IMR-90 (cell line): ENCODE data around the gene DYRK1B. TPM values are rescaled to one million over a fixed set of nuclear protein-coding genes. Genes with fewer than 3 reads are reported as not detected.

ENCODE experiments used
- ATAC-seq: fragments of 200-7000 bp; cut with Tn5 transposase; 2 replicates; pipeline ENCODE4 v1.9.1; 2020; ENCODE audit warnings: low read depth, mild to moderate bottlenecking, moderate library complexity
- BruUV-seq: library from RNA; stranded (reverse); fragments of 400-500 nt; replicated peaks from 2 replicates; lab custom pipeline; 2021; lab: Mats Ljungman, UMichigan
- CTCF ChIA-PET: fragments of 300-600 bp; formaldehyde crosslinking; extraction: SDS; loops from one replicate; lab custom pipeline; 2021; ENCODE audit warnings: antibody characterized with exemption; lab: Yijun Ruan, JAX
- POLR2A ChIA-PET: fragments of 300-600 bp; sonication (Branson Sonifier 250); formaldehyde crosslinking; loops from one replicate; lab custom pipeline; 2022; ENCODE audit warnings: antibody characterized with exemption; ENCODE audit not compliant: unreplicated experiment; lab: Charles Lee
- DNase-seq: peaks from one replicate; pipeline ENCODE4 v3.0.0; 2013
- H2AFZ ChIP-seq: replicated peaks from 2 replicates; pipeline ENCODE3; 2013; ENCODE audit warnings: low read length, mild to moderate bottlenecking; ENCODE audit not compliant: poor library complexity
- H2AK5ac ChIP-seq: 2 replicates; pipeline ENCODE4 v1.6.1; 2013; ENCODE audit warnings: low read depth, low read length, inconsistent platforms
- H2AK9ac ChIP-seq: replicated peaks from 2 replicates; pipeline ENCODE3; 2013; ENCODE audit warnings: mild to moderate bottlenecking, low read depth, low read length, moderate library complexity; ENCODE audit not compliant: poor library complexity
- H2BK120ac ChIP-seq: 2 replicates; pipeline ENCODE4 v1.6.1; 2013; ENCODE audit warnings: low read depth, low read length, inconsistent platforms
- H2BK15ac ChIP-seq: 3 replicates; pipeline ENCODE4 v1.6.1; 2013; ENCODE audit warnings: low read depth, low read length, inconsistent platforms
- H2BK20ac ChIP-seq: 2 replicates; pipeline ENCODE4 v1.6.1; 2013; ENCODE audit warnings: low read depth, mild to moderate bottlenecking, inconsistent platforms, low read length, moderate library complexity
- H2BK5ac ChIP-seq: 2 replicates; pipeline ENCODE4 v1.6.1; 2013; ENCODE audit warnings: mild to moderate bottlenecking, low read depth, low read length, inconsistent platforms; ENCODE audit not compliant: poor library complexity, severe bottlenecking
- H3K14ac ChIP-seq: replicated peaks from 2 replicates; pipeline ENCODE4 v1.6.1; 2013; ENCODE audit warnings: low read depth, low read length, inconsistent platforms
- H3K18ac ChIP-seq: 2 replicates; pipeline ENCODE4 v1.6.1; 2013; ENCODE audit warnings: low read depth, low read length, control low read depth
- H3K23ac ChIP-seq: 2 replicates; pipeline ENCODE4 v1.6.1; 2013; ENCODE audit warnings: low read depth, low read length, inconsistent platforms
- H3K27ac ChIP-seq: 2 replicates; pipeline ENCODE4 v1.5.1; 2013; ENCODE audit warnings: mild to moderate bottlenecking, control low read depth, low read length; ENCODE audit not compliant: insufficient read depth
- H3K27me3 ChIP-seq: 2 replicates; pipeline ENCODE4 v1.6.1; 2013; ENCODE audit warnings: low read length; ENCODE audit not compliant: control insufficient read depth, insufficient read depth
- H3K36me3 ChIP-seq: 2 replicates; pipeline ENCODE4 v1.6.1; 2013; ENCODE audit warnings: low read length, mixed read lengths; ENCODE audit not compliant: control insufficient read depth, insufficient read depth
- H3K4ac ChIP-seq: 2 replicates; pipeline ENCODE4 v1.6.1; 2013; ENCODE audit warnings: low read depth, low read length, inconsistent platforms
- H3K4me1 ChIP-seq: 2 replicates; pipeline ENCODE4 v1.6.1; 2013; ENCODE audit warnings: low read length, mixed read lengths; ENCODE audit not compliant: control insufficient read depth, insufficient read depth
- H3K4me2 ChIP-seq: 2 replicates; pipeline ENCODE4 v1.6.1; 2013; ENCODE audit warnings: low read depth, mild to moderate bottlenecking, control low read depth, low read length, moderate library complexity
- H3K4me3 ChIP-seq: 2 replicates; pipeline ENCODE4 v1.5.1; 2013; ENCODE audit warnings: low read depth, mild to moderate bottlenecking, control low read depth, low read length, moderate library complexity; ENCODE audit not compliant: insufficient read depth
- H3K56ac ChIP-seq: 2 replicates; pipeline ENCODE4 v1.6.1; 2013; ENCODE audit warnings: low read length, inconsistent platforms; ENCODE audit not compliant: insufficient read depth; ENCODE audit errors: extremely low read depth
- H3K79me1 ChIP-seq, 2 experiments: 2 replicates each; pipeline ENCODE4 v1.6.1; 2013; ENCODE audit warnings: low read length in 2 of 2, inconsistent platforms in 1 of 2, low read depth in 1 of 2
- H3K9ac ChIP-seq: 2 replicates; pipeline ENCODE4 v1.6.1; 2013; ENCODE audit warnings: low read depth, low read length, control low read depth
- H3K9me1 ChIP-seq: 2 replicates; pipeline ENCODE4 v1.6.1; 2013; ENCODE audit warnings: low read length, inconsistent platforms; ENCODE audit not compliant: insufficient read depth
- H3K9me3 ChIP-seq: 2 replicates; pipeline ENCODE4 v1.6.1; 2013; ENCODE audit warnings: low read length; ENCODE audit not compliant: control insufficient read depth, insufficient read depth
- H4K20me1 ChIP-seq: 2 replicates; pipeline ENCODE4 v1.6.1; 2013; ENCODE audit warnings: low read length, inconsistent platforms; ENCODE audit not compliant: insufficient read depth
- H4K5ac ChIP-seq: 2 replicates; pipeline ENCODE4 v1.6.1; 2013; ENCODE audit warnings: mild to moderate bottlenecking, low read depth, low read length, control low read depth
- H4K8ac ChIP-seq, 2 experiments: 2 replicates each; pipeline ENCODE4 v1.6.1; 2013; ENCODE audit warnings: low read depth in 2 of 2, low read length in 2 of 2, control low read depth in 1 of 2, inconsistent platforms in 1 of 2
- H4K91ac ChIP-seq: 2 replicates; pipeline ENCODE4 v1.6.1; 2013; ENCODE audit warnings: low read depth, low read length, inconsistent platforms; ENCODE audit not compliant: insufficient read depth
- BHLHE40 ChIP-seq: fragments of 150-350 bp; IDR thresholded peaks from 2 replicates; pipeline ENCODE4 v1.6.1; 2016; ENCODE audit warnings: mild to moderate bottlenecking, low read depth, low read length
- CEBPB ChIP-seq: IDR thresholded peaks from 2 replicates; pipeline ENCODE4 v1.6.1; 2012; ENCODE audit warnings: low read depth, low read length, improper control_type of control experiment
- CHD1 ChIP-seq: IDR thresholded peaks from 2 replicates; pipeline ENCODE4 v1.6.1; 2012; ENCODE audit warnings: low read depth, low read length, improper control_type of control experiment
- CTCF ChIP-seq: conservative IDR thresholded peaks from 2 replicates; pipeline ENCODE4 v1.5.1; 2012; ENCODE audit warnings: mild to moderate bottlenecking, low read depth, low read length, improper control_type of control experiment
- ELK1 ChIP-seq: fragments of 150-350 bp; IDR thresholded peaks from 2 replicates; pipeline ENCODE4 v1.6.1; 2016; ENCODE audit warnings: low read depth, mild to moderate bottlenecking, low read length, moderate library complexity, borderline replicate concordance
- FOS ChIP-seq: fragments of 150-350 bp; IDR thresholded peaks from 2 replicates; pipeline ENCODE4 v1.6.1; 2016; ENCODE audit warnings: low read depth, low read length
- MAFK ChIP-seq: IDR thresholded peaks from 2 replicates; pipeline ENCODE4 v1.6.1; 2012; ENCODE audit warnings: low read depth, low read length, improper control_type of control experiment
- MAZ ChIP-seq: IDR thresholded peaks from 2 replicates; pipeline ENCODE4 v1.6.1; 2012; ENCODE audit warnings: low read depth, mild to moderate bottlenecking, low read length, improper control_type of control experiment, moderate library complexity, borderline replicate concordance
- MXI1 ChIP-seq: IDR thresholded peaks from 2 replicates; pipeline ENCODE4 v1.6.1; 2012; ENCODE audit warnings: low read depth, mild to moderate bottlenecking, low read length, moderate library complexity, borderline replicate concordance
- NFE2L2 ChIP-seq: fragments of 150-350 bp; IDR thresholded peaks from 2 replicates; pipeline ENCODE4 v1.6.1; 2016; ENCODE audit warnings: low read depth, mild to moderate bottlenecking, low read length
- POLR2A ChIP-seq: IDR thresholded peaks from 2 replicates; pipeline ENCODE4 v1.6.1; 2012; ENCODE audit warnings: mild to moderate bottlenecking, low read depth, low read length
- RAD21 ChIP-seq: IDR thresholded peaks from 2 replicates; pipeline ENCODE4 v1.6.1; 2012; ENCODE audit warnings: low read length, improper control_type of control experiment
- RCOR1 ChIP-seq: IDR thresholded peaks from 2 replicates; pipeline ENCODE4 v1.6.1; 2012; ENCODE audit warnings: mild to moderate bottlenecking, low read length, improper control_type of control experiment; ENCODE audit not compliant: insufficient replicate concordance
- RFX5 ChIP-seq: IDR thresholded peaks from 2 replicates; pipeline ENCODE4 v1.8.0; 2012; ENCODE audit warnings: low read depth, mild to moderate bottlenecking, low read length, moderate library complexity
- SMC3 ChIP-seq: fragments of 150-350 bp; IDR thresholded peaks from 2 replicates; pipeline ENCODE4 v1.6.1; 2016; ENCODE audit warnings: low read depth, mild to moderate bottlenecking, antibody characterized with exemption, low read length, moderate library complexity
- USF2 ChIP-seq: fragments of 150-350 bp; IDR thresholded peaks from 2 replicates; pipeline ENCODE4 v1.6.1; 2017; ENCODE audit warnings: mild to moderate bottlenecking, antibody characterized with exemption, low read length, low read depth
- WGBS, 2 experiments: methylation state at CpG; one replicate each; pipeline versions ENCODE4 v1.1.5 to v1.1.7; 2013; ENCODE audit warnings: missing lambda C conversion rate in 2 of 2; ENCODE audit not compliant: insufficient read length in 1 of 2; ENCODE audit errors: extremely low coverage in 2 of 2; 5-methylcytosine and 5-hydroxymethylcytosine counted together
- dilution Hi-C: fragments of 300-500 bp; cut with HindIII; formaldehyde crosslinking; loops from one replicate; pipeline ENCODE4 v1.14.3; 2018; ENCODE audit warnings: low sequenced_read_pairs; ENCODE audit not compliant: unreplicated experiment
- in situ Hi-C: fragments of 300-500 bp; cut with MboI; formaldehyde crosslinking; loops from 3 replicates; pipeline ENCODE4 v1.14.3; 2019; ENCODE audit warnings: low sequenced_read_pairs, inconsistent platforms, mixed read lengths
- intact Hi-C: fragments of 100-400 bp; cut with micrococcal nuclease; formaldehyde crosslinking; loops from 2 replicates; pipeline ENCODE4 v1.10.0; 2022
- polyA plus RNA-seq, 3 experiments: library from polyadenylated mRNA; depleted of rRNA; stranded (reverse); fragments of >200 nt; gene quantifications; 2 replicates each; pipeline ENCODE4 v1.2.3, GENCODE V29; 2012; ENCODE audit warnings: low replicate concordance in 1 of 3
- total RNA-seq: library from RNA; depleted of rRNA; stranded (reverse); fragments of >200 nt; gene quantifications from 2 replicates; pipeline ENCODE4 v1.2.3, GENCODE V29; 2012

The DYRK1B gene
- total and polyA plus RNA-seq, 2 of the 4 experiments (the other 2 are of a cell fraction): 2.7 to 11.4 TPM

- Histone ChIP-seq H2BK120ac (no peak overlapping the region), H3K4ac (no peak overlapping the region), H3K9ac (no peak overlapping the region), H4K5ac (no peak overlapping the region), H3K27me3 (no peaks in the 10 kb centered on the region; the same call in 1 of the 2 replicates), H2BK5ac (no peak overlapping the region), H3K4me2 (no peak overlapping the region), H3K14ac (no peak overlapping the region), H3K18ac (no peak overlapping the region), H3K56ac (no peak overlapping the region), H3K79me1 (no peaks in the 10 kb centered on the region), H3K36me3 (no peaks in the 10 kb centered on the region), H3K4me3 (no peak overlapping the region), H4K8ac (no peak overlapping the region), H3K23ac (no peak overlapping the region), H4K91ac (no peak overlapping the region), H2AK5ac (no peak overlapping the region), H3K4me1 (no peaks in the 10 kb centered on the region), H2BK15ac (no peak overlapping the region), H3K9me3 (peaks cover 2% of the 10 kb centered on the region; the same call in 1 of the 2 replicates), H3K9me1 (no peaks in the 10 kb centered on the region), H2AK9ac (no peak overlapping the region), H2AFZ (no peak overlapping the region), H2BK20ac (no peak overlapping the region), H4K20me1 (no peaks in the 10 kb centered on the region), H3K27ac (no peak overlapping the region)
- no peak for TF ChIP-seq MXI1
- TF ChIP-seq USF2: no peak
- no peak for TF ChIP-seq RFX5
- no peak for TF ChIP-seq MAZ
- no peak for TF ChIP-seq SMC3
- no peak for TF ChIP-seq MAFK
- TF ChIP-seq RAD21: no peak
- TF ChIP-seq BHLHE40: no peak
- no peak for TF ChIP-seq FOS
- TF ChIP-seq CTCF: no peak
- no peak for TF ChIP-seq CEBPB
- TF ChIP-seq ELK1: no peak
- TF ChIP-seq CHD1: no peak
- no peak for TF ChIP-seq RCOR1
- no peak for TF ChIP-seq POLR2A
- TF ChIP-seq NFE2L2: no peak
- in situ Hi-C loops: no loop called here
- WGBS, 2 experiments: 69% methylated on average over 3 of the region's 4 CpGs; no CpG with 5 or more reads in 1 of the 2 experiments
- ChIA-PET CTCF (no interaction called here), POLR2A (interaction anchor here (0.5 kb wide), 1 partner anchor 9 kb away, joined by 5 read pairs; no protein-coding TSS in a partner anchor)
- intact Hi-C loops: no loop called here
- BruUV-seq: no TSS peak
- ATAC-seq: no peak
- DNase-seq: no peak
- dilution Hi-C loops: no loop called here
These were observed 24.6 kb downstream of the DYRK1B start for GRCh38 chr19:39809368-39809767.
